ENCODE results near the gene NMT1.

- no peak for TF ChIP-seq ZNF274 (IDR thresholded peaks at IDR 0.05; ENCODE audit: low read depth, low read length)
- TF ChIP-seq SUZ12 (IDR thresholded peaks at IDR 0.05; ENCODE audit: extremely low read depth, insufficient read depth, insufficient read length), result no peak
- no peak for TF ChIP-seq YY1 (IDR thresholded peaks at IDR 0.05; ENCODE audit: insufficient read depth, insufficient read length)
These were observed 83.3 kb downstream of the NMT1 start for GRCh38 chr17:45144199-45145034.

Measured in NT2/D1 (cell line).